NCI-H524 treated with DMSO at 0.1 percent for 48 hours (cell line): ENCODE results near the gene MBNL1.

Experiments
- DNase-seq: peaks from one replicate; lab custom pipeline; 2025; lab: John Stamatoyannopoulos, UW

Gene MBNL1

DNA sequence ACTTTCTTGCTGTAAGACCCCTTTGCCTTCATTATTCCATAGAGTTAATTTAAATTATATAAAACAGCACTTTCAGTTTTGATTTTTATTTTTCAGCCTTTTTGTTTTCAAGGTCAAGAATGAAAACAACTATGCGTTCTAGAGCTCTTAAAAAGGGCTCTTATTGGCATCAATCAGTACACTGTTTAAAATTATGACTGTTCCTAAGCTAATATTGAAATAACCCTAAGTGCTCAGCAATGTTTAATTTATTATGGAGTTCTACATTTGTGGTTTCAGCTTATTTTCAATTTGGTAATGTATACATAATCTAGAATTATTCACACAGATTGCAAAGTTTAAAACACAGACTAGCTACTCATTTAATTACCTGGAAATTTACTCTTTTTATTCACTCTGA, 179.4 kb downstream of the MBNL1 start:
- no peak for DNase-seq

DNA sequence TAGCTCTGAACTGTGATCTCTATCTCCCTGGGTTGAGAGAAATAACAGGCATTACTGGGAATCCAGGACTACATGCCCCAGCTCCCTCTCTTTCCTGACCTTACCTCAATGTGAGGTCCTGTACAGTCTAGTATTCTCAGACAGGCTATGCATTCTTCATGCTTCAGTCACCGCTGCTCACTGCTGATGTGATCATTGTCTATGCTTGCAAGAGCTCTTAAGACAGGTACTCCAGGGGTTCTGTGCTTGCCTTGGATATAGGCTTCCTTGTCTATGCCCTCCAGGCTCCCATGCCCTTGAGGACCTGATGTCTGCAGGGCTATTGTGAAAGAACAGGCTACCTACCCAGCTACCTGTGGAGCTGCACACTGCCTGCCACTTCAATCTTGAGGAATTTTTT, 183.6 kb downstream of the MBNL1 start:
- DNase-seq: no peak

DNA sequence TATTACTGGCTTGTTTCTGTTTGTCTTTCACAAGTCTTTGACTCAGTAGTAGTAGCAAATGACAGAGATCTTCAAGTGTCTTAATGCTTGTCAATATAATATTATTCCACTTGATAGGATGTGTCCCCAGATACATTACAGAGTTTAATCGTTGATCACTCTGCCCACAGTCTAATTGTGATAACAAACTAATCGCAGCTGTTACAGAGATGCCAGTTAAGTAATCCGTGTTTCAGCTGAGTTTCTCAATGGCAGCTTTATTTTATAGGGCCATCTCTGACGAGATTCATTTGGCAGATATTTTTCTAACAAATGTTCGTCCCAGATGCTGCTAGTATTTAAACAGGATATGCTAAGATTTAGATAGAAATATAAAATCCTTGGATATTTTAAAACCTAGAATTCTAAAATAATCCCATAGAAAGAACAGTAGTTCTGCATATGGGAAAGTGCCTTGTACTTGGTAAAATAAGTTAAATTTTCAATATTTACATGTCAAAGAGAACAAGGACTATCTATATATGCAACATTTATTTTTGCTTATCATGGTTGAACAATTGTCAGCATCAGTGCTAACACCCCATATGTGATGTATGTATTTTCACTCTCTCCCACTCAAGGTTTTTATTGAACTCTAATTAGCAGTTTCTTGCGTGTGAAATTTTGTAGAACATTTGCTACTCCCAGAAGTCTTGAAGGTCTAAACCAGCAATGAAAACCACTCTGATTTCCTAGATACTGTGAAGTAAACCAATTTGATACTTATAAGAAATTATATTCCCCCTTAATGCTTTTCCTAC, 185.5 kb downstream of the MBNL1 start:
- DNase-seq: peak; percentile 65

DNA sequence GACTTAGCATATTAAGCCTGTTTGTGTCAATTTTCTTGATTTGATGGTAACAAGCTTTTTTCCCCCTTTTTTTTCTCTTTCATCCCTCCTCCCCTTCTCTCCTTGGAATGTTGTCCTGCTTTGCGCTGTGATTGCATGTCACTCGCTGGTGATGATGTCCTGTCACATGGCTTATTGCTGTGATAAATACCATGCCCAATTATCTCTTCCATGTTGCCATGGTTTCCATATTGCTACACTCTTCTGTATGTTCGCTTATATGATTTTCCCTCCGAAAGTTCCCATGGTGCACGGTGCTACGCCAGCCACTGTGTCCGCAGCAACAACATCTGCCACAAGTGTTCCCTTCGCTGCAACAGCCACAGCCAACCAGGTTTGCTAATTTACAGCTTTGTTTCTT, 187.3 kb downstream of the MBNL1 start:
- no peak for DNase-seq

DNA sequence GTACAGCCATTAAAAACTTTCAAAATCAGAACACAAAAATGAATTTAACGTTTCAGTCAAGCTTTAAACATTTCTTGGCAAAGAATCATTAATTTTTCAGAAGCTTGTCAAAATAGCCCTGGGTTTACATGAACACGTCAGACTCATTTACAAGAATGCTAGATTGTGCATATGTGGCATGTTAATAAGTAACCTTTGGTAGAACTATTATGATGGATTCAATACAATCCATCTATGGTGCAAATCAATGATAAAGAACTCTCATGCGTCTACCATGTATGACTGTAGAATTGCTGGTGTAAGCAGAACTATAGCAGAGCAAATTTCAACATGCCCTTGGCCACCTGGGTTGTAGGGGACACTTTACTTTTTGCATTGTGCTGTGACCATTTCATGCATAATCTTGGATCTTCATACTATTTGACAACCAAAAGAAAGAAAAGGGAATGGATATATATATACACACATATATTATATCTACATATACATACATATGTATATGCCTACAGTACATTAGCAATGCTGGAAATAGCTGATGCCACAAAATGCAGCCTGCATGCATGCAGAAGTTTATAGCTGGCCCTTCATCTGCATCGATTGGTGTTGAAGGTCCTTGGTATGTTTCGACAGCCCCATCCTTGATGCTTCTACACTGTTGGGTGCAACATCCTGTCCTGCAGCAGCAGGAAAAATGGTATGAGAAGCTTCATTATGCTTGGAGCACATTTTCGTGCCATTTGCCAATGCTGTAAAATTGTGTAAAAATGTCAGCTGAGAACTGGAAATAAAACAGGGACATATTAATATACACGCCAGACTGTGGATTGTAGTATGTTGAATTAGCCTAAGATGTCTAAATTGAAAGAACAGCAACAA, 189.0 kb downstream of the MBNL1 start:
- DNase-seq: no peak

DNA sequence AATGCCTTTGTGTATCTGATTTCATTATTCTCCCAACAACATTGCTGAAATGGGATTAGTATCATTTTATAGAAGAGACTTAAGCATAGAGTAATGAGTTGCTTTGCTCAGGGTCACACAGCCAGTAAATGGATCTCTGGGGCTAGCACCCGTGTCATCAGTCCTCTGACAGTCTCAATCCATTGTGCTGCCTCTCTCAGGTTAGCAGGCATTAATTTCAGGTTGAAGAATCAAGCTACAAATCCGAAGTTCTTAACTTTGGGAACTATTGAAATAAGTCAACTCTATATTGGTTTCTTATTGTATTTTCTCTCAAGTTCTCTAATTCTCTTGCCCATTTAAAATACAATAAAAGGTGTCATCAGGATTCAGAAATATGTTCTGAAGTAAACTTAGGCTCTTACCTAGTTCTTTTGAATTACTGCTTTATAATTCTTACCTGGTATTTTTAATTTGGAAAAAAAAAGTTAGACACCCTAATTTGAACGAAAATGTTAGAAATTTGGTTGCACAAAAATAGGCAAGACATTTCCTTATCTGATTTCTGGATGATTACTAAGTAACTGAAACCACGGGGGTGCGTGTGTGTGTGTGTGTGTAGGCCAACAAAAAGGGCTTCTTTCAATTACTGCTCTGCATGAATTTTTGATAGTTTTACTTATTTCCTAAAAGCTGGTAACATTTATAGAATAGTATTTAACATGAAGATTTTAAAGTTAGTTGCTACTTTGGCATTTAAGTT, 189.8 kb downstream of the MBNL1 start:
- no peak for DNase-seq

DNA sequence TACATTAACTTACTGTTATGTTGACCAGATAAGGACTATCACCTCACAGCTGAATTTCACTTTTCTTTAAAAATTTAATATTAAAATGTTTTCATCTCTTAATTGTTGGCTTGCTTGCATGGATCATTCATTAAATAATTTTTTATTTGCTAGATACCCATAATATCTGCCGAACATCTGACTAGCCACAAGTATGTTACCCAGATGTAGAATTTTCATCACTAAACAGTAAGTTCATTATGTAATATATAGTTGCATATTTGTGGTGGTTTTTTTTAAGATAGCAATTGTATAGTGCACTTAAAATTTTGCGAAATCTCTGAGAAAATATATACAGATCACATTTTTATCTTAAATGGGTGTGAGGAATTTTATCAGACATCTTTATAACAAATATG, 190.4 kb downstream of the MBNL1 start:
- no peak for DNase-seq

DNA sequence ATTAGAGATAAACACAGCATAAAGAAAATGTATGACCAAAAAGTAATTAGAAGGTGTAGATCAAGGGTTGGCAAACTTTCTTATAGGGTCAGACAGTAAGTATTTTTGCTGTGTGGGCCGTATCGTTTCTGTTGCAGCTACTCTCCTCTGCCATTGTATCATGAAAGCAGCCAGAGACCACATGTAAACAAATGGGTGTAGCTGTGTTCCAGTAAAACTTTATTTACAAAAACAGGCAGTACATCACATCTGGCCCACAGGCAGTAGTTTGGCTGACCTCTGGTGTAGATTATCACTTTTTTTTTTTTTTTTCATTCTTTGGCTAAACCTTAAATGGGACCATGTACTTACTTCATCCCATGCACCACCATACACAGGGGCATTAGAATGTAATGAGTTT, 190.8 kb downstream of the MBNL1 start:
- DNase-seq: no peak

DNA sequence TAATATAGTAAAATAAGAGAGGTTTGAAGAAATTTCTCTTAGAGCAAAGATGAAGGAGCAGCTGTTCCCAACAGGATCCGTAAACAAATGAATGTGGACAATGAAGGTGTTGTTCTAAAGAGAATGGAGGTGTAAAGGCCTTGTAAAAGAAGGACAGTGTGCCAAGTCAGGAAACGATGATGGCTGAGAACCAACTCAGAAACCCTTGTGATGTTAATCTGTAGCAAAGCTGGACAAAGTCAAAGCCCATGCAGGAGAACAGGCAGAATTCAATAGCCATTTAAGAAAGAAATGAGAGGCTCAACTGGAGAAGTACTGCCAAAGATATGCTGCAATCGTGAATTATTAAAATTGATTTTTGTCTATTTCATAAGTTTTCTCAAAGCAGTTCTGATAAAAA, 192.2 kb downstream of the MBNL1 start:
- no peak for DNase-seq

DNA sequence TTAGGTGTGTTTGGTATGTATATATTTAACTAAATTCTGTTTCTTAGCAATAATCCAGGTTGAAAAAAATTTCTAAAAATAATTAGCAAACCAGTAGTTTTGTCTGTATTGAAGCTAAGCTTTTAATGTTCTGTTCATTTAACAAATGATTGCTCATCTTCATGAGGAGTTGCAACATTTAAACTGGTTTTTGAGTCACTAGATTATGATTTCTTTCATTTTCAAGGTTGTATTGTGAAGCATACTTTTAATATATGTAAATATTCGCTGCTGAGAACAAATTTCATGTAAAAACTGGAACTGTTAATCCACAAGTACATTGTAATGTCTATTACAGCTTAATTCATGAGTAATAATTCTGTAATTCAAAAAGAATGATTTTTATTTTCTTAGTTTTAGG, 192.7 kb downstream of the MBNL1 start:
- no peak for DNase-seq

DNA sequence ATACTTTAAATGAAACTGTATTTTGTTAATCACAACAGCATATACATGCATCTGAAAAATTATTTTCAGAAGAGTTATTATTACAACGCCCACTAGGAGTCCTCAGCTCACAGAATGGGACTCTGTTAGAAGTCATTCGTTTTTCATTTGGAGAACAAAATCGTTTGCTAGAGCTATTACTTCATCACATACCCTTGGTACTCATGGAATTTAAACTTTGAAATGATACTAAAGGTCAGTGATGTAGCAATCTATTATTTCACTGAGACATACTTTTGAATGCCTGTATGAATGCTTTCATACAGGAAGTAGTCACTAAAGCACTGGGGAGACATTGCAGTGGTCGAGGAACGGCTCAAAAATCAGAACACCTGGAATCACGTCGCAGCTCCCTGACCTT, 198.1 kb downstream of the MBNL1 start:
- no peak for DNase-seq

DNA sequence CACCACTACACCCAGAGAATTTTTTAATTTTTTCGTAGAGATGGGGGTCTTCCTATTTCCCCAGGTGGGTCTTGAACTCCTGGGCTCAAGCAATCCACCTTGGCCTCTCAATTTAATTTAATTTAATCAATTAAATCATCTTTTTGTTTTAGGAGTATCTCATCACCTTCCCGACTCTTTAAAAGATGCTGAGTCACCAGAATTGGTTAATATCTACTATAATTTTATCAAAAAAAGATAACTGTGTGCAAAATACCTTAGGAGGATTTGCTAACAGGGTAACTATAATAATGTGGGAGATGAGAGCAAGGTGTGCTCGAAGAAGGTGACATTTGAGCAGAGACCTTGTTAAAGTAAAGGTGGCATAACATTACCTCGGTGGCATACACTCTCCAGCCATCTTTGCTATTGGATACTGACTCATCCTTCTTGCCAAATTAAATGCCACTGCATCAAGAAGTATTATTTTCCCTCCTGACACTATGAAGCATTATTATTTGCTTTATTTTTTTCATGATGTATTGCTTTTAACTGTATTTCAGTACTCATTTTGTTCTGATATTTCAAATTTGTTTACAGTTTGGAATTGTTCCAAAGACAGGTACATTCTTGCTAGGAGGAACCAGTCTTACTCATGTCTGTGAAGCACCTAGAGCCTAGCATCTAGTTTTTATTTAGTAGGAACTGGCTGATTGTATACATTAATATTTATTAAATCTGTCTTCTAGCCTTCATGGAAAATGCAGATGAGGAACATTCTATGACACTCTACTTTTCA, 200.7 kb downstream of the MBNL1 start:
- DNase-seq: no peak

DNA sequence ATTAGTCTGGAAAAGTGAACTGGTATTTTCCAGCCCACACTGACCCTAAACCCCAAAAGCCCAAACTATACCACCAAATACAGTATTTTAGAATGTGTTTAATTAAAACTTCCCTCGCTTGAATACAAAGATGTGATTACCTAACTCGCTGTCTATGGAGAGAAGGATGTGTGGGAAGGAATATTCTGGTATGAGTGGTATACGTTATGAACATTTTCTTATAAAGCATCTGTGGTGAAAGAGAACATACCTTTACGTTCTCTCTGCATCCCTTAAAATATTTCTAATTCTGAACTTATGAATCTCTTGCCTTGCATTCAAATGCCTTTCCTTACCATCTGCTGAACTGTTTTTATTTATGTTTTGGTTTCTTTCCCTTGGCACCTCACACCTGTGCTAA, 201.4 kb downstream of the MBNL1 start:
- DNase-seq: no peak

DNA sequence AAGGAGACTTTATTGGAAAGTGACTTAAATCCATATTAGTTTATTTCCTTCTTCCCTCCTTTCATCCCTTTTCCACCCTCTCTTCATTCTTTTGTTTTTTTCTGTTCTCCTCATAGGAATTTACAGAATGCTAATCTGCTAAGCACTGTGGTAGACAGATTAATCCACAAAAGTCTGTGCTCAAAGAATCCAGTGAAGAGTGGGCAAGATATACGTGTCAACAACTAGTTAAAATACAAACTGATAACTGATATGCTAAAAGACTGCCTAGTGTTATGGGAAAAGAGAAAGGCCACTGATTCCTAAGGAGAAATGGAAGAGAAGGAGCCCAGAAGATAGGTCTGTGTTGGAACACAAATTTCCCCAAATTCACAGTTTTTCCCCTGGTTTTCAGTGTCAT, 202.2 kb downstream of the MBNL1 start:
- DNase-seq: no peak

DNA sequence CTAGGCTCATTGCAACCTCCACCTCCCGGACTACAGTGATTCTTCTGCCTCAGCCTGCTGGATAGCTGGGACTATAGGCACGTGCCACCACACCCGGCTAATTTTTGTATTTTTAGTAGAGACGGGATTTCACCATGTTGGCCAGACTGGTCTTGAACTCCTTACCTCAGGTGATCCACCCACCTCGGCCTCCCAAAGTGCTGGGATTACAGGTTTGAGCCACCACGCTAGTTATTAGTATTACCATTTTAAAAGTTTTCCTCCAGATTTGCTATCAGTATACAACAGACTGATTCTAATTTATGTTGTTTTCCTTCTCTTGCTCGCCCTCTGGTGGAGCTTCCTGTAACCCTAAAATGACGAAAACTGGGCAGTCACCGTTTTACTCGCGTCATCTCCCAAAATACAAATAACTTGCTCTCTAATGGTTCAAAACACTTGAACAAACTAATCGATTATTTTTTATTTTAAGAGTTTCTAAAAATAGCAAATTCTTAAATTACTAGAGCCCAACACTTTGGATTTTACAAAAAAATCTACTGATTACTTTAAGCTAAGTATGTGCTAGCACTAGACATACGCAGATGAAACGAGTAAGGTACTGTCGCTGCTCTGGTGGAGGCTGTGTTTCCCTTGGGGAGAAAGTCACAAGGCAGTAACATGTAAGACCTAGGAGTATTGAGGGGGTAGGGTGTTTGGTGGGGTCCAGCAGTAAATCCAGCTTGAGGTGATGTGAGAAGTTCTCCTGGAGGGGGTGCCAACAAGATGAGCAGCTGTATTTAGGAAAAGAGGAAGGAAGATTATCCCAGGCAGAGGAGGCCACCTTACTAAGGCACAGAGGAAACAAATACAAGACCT, 203.3 kb downstream of the MBNL1 start:
- peak; percentile 44 for DNase-seq

DNA sequence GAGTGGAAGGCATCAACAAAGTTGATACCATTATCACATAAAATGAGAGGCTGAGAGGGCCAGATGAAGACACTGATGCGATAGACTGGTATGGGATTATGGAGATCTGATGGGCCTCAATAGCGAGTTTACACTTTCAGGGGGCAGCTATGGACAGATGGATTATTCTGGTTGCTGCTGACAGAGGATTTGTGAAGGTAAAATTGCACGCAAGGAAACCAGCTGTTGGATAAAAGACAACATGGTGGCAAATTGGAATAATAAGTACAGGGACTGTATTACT, 203.9 kb downstream of the MBNL1 start:
- DNase-seq: peak; percentile 51

DNA sequence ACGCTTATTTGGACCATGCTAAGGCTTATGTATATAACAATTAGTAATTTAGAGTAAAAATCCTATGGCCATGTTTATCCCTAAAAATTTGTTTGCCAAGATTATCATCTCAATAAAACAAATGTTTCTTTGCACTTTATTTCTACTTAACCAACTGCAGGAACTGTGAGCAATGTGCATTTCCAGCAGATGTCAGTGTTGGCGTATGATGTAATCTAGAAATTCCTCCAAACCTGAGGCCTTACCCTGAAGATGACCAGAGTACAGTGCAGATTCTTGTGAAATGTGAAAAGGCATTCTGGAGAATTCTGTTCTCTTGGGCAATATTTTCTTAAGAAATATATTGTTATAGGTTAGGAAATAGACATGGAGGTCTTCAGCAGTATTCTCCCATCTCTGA, 205.9 kb downstream of the MBNL1 start:
- no peak for DNase-seq

DNA sequence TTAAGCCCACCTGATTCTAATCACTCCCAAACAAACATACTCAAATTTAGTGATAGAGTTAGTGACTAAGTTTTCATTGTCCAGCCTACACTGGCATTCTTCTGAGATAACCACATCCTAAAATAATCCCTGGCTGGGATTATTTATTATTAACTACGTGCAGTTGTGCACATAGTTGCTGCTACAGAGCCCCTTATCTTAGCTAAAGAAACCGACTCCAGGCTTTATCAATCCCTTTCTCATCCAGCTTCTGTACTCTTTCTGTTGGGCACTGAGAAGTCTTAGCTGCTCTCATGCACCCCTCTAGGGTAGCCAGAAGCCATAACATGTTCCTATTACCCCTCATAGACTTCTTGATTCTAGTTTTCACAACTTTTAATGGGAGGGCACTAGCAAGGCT, 208.7 kb downstream of the MBNL1 start:
- no peak for DNase-seq

DNA sequence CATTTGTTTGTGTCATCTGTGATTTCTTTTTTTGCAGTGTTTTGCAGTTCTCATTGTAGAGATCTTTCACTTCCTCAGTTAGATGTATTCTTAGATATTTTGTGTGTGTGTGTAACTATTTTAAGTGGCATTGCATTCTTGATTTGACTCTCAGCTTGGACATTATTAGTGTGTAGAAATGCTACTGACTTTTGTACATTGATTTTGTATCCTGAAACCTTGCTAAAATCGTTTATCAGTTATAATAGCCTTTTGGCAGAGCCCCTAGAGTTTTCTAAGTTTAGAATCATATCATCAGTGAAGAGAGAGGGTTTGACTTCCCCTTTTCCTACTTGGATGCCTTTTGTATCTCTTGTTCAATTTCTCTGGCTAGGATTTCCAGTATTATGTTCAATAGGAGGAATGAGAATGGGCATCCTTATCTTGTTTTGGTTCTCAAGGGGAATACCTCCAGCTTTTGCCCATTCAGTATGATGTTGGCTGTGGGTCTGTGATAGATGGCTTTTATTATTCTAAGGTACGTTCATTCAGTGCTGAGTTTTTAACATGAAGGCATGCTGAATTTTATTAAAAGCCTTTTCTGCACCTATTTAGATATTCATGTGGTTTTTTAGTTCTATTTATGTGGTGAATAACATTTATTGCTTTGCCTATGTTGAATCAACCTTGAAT, 211.7 kb downstream of the MBNL1 start:
- DNase-seq: no peak

DNA sequence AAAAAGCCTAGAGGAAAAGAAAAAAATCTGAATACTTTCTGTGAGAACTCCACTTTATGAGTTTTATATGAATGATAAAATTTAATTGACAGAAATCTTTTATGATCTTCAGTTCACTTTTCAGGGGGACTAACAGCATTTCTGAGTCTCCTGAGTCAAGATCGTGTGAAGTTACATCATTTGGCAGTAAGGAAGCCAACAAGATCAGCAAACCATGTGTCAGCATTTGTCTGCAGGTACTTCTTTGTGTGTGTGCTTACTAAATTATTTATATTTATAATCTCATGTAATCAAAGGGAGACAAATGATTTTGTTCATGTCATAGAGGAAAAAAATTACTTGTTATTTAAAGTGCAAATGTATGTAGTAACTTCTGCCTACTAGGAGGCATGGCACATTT, 217.6 kb downstream of the MBNL1 start:
- DNase-seq: no peak

DNA sequence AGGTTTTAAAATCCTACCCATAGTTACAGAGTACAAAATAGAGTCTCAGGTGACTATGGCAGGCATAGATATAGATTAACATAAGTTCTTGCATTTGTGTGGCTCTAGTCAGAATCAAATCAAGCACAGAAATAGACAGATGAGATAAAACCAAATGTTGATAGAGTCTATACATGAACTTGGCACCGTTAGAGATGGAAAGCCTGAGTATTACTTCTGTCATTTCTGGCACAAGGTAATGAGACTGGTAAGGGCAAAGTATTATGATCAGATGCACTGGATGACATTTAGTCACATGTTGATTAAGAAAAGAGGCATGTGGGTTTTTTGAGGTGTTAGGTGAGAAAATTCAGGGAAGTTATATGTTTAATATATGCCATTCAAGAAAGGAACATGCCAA, 219.7 kb downstream of the MBNL1 start:
- no peak for DNase-seq
